Hepatic stellate cell (primary cell): ENCODE results near the gene GRM5.

Experiments
- DNase-seq: peaks from one replicate; pipeline ENCODE4 v3.0.0; 2011; ENCODE audit warnings: low spot score

The GRM5 gene

DNA sequence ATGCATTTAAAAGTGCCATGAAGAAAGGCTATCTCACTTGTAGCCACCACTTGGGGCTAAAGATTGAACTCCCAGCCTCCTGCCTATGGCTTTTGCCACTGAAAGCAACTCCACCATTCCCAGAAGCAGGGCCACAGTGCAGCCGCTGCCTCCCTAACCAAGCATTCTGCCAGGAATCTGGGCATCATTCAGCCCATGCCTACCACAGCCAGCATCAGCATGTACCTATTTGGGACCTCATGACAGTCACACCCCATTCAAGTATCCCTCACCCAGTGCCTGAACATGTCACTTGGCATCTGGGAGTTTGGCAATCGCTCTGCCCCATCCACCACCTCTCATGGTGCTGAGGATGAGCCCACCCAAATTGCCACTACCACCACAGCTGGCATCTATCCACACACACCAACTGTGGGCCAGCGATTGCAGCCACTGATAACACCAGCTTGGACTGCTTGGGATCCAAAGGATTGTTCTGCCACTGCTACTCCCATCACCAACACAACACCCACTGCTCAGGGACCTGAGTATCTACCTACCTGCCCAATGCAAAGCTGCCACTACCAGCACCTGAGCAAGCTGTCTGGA is 234.4 kb downstream of the GRM5 start:
- DNase-seq, result no peak

DNA sequence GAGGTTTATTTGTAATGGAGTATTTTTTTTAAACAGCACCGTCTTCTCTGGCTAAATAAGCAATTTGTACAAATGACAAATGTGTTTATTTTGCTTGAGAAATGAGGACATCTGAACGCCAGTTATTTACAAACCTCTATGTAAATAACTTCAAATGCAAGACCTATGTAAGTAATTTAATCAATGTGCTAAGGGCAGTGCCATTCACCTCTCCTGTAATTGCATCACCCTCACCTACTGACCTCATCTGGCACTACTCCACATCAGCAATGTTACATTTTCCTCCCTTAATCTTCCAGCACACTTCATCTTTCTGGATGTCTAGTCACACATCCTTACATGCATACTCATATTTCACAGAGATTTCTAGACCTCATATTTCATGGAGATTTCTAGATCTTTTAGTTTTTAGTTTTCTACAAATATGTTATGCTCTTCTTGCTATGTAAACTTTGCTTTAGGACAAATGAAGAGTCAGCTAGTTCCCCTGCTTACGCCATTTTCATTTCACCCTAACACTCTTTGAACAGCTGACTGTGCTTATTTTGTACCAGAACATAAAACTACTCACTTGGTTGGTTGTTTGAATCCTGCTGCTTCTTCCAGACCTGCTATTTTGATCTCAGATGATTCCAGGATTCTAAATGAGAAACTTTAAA is 238.6 kb downstream of the GRM5 start:
- DNase-seq, result no peak

DNA sequence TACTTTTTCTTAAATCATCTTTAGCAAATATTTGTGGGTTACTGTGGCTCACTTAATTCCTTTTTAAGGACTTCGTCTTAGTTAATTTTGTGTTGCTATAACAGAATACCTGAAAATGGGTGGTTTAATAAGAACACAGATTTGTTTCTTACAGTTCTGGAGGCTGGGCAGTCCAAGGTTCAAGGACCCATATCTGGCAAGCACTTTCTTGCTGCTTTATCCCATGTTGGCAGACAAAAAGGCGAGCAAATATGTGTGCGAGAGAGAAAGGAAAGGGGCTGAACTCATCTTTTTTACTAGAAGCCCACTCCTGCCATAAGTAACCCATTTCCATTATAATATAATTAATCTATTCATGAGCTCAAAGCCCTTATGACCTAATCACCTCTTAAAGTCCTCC is 246.2 kb downstream of the GRM5 start:
- DNase-seq, result no peak

DNA sequence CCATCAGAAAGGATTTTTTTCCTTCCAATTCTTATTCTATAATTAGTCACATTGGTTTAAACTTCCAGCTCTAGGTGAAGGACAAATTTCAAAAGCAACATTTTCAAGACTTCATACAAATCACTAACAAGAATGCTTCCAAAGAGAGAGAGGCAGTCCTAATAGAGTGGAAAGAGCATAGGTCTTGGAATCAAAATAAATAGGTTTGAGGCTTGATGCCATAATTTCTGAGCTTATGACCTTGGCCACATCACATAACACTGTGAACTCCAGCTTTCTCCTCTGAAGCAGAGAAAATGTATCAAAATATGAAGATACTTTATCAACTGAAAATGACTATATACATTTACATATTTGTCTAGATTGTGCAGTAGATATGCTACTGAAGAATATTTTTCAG is 246.8 kb downstream of the GRM5 start:
- DNase-seq, result no peak

DNA sequence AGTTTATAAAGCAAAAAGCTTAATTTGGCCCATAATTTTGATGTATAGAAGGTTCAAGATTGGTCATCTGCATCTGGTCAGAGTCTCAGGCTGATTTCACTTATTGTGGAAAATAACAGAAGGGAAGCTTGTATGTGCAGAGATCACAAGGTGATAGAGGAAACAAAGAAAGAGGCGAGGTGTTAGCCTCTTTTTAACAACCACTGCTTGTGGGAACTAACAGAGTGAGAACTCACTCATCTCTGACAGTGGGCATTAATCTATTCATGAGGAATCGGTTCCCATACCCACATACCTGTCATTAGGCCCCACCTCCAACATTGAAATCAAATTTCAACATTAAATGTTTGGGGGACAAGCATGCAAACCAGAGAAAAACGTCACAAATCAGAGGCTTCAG is 250.3 kb downstream of the GRM5 start:
- no peak for DNase-seq

DNA sequence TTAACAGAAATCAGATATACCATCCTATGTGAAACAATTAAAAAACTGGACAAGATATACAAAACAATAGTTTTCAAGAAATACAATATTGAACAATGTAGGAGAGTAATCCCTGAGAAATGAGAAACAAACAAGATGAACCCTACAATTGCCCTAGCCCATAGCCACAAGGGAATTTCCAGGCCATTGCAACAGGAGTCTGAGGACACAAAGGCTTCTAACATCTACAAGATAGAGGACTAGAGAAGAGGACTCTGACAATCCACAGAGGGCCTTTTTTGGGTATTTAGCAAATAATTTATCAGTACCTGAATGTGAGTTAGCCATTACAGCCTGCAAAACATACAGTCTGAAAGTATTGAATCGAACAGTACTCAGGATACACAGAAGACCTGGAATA is 251.7 kb downstream of the GRM5 start:
- no peak for DNase-seq

DNA sequence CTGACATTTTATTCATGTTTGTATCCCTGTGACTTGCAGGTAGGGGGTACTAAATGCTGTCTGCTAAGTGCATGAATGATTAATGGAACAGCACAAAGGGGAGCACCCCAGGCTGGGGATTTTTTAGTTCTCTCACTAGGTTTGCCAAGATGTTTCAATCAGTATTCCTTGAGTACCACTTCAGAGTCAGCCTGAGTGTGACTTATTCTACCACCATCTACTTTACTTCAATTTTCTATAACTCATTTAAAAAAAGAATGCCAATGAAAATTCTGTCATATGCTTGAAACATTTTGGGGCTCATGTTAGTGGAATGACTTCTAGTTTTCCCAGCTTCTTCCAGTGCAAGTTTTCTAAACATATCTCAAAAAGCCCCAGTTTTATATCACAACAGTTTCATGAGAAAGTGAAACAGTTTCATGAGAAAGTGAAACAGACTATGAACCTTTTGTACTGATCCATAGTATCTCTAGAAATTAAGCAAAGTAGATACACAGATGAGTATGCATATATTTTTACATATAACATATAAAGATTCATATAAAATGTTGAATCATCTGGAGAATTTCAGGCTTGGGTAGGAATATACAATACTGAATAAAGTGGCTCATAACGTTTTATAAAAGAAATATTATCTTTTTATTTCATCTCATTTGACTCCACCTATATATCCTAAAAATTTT is 252.4 kb downstream of the GRM5 start:
- no peak for DNase-seq

DNA sequence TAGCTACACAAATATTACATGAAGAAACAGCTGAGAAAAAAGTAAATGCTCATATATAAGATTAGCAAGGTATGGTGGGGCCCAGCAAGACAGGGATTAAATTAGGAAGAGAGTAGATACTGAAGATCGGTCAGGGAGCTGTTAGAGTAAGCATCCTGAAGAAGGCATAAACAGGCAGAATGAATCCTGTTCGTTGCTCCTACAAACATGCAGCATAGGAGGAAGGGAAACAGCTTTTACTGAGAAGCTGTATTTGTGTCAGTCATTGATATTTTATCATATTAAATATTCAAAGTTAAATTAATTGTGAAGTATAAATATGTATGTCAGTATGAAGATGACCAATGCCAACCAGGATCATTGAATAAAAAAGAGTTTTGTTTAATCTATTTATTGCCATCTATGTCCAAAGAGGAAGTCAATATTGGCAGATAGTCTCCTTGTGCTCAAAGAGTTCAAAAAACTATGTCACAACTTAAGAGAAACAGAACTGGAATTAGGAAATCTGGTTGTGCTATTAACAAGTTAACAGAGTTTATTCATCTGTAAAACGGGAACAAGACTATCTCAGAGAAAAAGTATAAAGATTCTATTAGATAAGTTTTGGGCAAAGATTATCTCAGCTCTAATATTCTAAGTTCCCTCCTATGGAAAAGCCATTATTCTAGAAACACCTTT is 255.2 kb downstream of the GRM5 start:
- no peak for DNase-seq

DNA sequence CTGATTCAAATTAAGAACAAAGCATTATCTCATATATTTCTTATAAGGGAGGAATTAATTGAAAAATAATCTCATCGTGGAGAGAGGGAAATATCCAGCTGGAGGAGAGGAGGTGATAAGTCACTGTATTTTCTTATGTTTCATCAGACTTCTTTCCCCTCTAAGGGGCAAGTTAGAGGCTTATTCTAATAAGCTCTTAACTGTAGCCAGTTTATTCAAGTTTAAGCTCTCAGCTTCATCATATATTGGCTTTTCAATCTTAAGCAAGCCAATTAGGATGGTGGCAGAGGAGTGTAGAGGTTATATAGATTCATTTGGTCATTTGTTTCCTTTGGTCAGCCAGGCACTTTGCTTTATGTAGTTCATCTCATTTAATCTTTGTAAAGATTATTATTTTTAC is 256.7 kb downstream of the GRM5 start:
- no peak for DNase-seq

DNA sequence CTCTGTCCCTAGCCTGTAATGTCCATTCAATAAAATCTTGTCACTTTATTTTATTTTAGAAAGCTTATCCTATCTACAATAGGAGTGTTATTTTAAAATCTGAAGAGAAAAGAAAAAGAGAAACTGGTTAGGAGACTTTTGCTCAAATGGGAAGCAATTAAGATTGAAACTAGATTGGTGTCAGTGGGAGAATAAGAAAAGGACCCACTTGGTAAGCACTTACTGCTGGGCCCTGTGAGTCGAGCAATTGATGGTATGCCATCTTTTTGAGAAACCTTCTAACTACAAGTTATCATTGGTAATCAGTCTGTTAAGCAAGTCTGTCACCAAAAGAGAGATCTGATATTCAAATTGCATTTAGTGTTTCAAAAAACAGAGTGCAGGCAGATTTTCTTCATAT is 258.4 kb downstream of the GRM5 start:
- DNase-seq, result no peak

DNA sequence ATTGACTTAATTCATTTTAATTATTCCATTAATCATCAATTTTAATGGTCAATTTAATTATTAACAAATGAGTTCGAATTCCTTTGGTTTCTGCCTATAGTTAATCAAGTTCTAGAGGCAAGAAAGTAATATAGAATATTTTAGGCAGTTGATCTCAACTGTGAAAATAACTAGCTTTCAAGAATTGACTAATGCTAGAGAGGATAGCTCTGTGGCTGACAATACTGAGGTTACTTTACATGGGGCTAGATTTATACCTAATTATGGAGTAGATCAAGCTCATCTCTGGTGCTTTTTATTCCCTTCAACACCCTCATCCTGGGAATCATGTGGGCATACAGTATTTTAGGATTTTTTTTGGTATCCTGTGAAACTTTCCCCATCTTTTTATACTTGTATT is 259.4 kb downstream of the GRM5 start:
- no peak for DNase-seq

DNA sequence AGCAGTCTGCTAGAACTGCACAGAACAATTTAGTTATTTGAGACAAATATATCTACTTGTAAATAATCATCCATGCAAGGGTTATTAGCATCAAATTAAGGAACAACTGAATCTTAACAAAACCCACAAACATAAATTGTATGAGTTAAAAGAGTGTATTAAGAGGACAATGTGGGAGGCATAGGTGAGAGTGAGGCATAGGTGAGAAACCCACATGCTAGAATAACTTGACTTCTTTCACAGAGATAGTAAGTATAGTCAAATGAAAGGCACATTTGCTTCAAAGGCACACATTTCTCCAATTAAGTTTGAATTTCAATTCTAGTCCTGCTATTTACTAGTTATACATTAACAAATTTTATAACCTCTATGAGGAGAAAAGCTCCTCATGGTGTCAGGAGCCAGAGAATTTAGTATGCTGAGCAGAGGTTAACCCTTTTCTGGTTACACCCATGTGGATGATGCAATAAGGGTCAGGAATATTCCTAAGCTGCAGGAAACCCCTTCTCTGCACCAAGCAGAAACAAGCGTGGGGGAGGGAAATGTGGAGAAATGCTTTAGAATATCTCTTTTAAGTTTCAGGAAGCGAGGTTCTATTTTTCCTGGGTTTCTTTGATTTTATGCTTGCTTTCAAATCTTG is 264.2 kb downstream of the GRM5 start:
- DNase-seq, result no peak

DNA sequence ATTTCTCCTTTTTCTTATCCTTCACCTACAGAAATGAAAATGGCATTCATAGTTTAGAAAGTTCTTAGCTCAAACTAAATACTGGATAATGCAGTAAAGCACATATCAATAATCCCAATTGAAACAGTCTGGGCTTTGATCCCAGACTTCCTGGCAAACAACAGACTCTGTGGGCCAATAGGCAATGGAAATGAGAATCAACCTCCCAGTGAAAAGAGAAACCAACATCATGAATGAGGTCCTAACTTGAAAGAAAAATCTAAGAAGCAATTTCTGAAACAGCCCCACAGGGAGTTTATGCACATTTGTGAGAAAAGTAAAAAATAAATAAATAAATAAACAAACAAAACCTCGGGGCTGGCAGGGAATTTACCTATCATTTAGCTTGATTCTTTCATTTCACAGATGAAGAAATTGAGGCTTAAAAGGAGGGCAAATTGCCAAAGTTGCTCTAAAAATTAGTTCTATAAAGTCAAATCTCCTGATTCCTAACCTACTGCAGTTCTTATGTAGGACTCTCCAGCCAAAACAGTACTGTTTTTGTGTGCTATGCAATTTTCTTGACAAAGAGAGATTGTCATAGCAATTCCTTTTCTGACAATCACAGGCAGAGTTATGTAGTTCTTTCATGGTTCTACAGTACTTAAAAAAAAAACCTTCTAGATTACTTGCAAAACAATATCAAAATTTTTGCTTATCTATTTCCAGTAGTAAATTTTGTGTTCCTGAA is 265.8 kb downstream of the GRM5 start:
- DNase-seq, result no peak

DNA sequence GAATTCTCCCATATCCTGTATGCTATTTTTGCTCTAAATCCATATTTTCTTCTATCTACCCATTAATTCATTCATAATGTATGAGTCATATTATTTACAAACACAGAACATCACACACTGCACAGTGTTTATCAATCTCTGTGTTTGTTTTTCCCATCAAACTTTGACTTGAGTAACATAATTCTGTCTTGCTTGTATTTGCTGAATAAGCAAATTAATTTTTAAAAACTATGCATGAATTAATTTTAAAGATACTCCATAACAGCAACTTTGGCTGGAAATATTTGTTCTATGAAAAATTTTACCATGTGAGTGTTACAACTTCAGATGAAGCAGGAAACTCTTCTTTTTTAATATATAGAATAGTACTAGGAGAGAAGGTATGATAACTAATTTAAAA is 275.6 kb downstream of the GRM5 start:
- DNase-seq, result no peak

DNA sequence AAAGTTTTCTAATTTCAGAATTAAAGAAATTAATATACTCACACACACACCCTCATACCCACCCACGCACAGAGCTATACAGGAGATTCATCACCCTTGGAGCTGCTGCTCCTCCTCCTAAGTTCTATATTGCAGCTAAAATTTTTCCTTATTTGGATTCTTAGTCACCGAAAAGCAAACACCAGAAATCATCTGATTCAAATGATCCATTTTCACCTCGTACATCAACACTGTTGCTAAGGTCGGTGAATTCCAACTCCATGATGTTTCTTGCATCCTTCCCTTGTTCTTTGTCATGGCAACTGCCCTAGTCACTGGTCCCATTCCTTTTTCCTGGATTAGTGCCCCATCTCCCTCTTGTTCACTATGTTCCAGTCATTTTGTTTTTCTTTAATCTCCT is 286.2 kb downstream of the GRM5 start:
- no peak for DNase-seq

DNA sequence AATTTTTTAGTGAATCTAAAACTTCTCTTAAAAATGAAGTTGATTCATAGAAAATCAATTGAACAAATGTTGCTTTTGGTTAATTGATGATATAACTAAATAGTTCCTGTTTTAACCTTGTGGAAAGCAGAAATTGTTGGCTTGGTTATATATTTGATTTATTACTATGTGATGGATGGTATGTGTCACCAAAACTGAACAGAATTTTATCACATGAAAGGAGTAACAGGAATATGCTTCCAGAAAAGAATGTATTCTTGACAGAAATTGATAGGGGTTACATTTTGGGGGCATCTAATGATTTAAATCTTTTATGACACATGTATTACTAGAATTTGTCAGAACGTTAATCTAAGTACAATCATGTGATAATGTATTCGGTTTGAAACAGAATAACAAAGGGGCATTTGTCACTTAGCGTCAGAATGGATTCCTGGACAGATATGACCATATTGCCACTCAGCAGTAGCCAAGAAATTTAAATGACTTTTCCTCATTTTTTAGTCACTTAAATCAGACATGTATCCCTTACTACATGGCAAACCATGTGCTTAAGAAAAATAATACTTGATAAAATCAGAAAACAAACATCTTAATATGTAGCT is 295.2 kb downstream of the GRM5 start:
- DNase-seq, result no peak

DNA sequence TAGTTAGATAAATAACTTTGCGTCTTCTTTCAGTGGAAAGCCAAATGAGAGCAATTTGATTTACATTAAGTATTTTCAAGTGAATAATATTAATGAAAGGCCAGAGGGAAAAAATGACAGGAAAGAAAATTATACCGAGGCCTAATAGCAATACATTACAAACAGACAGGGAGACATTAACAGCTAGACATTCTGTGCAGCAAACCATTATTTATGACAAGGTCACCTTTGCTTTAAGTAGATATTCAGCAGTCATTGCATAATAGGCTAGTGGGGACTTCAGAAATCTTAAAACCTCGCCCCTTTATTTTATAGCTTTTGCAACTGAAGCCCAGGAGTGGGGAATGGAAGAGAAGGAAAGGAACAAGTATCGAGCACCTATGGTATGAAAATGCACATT is 321.6 kb downstream of the GRM5 start:
- no peak for DNase-seq

DNA sequence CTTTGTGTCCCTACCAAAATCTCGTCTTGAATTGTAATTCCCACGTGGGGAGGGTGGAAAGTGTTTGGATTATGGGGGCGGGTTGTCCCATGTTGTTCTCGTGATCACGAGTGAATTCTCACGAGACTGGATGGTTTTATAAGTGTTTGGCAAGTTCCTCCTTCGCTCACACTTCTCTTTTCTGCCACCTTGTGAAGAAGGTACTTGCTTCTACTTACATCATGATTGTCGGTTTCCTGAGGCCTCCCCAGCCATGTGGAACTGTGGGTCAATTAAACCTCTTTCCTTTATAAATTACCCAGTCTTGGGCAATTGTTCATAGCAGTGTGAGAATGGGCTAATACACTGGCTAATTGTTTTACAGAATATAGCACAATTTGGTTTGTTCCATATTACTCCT is 326.3 kb downstream of the GRM5 start:
- DNase-seq, result no peak

DNA sequence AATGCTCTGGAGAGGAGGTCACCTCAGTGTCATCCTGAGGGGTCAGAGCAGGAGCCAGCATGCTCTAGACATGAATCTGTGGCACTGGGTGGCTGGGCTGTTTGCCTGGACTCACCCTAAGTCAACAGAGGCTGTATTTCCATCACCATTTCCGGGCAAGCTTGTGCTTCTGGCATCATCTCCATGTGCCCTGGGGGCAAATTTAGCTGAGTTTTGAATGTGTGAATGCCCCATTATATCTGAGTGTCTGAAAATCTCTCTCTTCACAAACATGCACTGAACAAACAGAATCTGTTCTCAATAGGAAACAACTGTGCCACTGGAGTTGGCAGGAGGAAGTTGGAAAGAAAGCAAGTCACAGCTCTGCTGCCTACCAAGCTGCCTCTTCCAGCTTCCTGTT is 356.2 kb downstream of the GRM5 start:
- DNase-seq, result no peak

DNA sequence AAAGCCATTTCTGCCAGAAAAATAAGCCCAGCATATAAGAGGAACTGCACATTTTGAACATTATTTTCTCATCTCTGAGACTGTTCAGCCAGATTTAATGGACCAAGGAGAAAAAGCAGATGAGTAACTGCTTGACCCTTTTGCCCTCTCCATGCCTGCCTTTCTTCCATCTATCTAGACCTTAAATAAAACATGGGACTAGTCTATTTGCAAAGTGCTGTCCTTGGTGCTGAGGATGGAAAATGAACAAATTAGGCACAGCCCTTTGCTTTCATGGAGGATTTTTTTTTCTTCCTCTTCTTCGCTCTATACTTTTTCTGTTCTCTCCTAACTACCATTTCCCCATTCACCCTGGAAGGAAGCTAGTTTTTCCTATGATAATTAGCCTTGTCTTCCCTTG is 361.3 kb downstream of the GRM5 start:
- DNase-seq, result no peak

DNA sequence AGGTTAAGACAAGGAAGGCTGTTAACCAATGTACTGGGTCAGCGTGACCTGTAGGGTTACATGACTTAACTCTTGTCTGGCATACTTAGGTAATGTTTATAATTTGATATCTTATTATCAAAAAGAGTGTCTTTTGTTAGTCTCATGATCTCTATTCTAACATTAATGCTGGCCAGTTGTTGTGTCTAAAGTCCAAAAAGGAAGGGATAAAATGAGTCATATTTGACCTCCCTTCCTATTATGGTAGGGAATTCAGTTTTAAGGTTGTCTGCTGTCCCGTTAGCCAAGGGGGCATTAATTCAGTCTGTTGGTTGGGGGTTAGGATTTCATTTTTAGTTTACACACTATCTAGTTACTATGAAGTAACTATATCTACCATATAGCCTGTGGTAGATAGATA is 364.0 kb downstream of the GRM5 start:
- DNase-seq, result no peak

DNA sequence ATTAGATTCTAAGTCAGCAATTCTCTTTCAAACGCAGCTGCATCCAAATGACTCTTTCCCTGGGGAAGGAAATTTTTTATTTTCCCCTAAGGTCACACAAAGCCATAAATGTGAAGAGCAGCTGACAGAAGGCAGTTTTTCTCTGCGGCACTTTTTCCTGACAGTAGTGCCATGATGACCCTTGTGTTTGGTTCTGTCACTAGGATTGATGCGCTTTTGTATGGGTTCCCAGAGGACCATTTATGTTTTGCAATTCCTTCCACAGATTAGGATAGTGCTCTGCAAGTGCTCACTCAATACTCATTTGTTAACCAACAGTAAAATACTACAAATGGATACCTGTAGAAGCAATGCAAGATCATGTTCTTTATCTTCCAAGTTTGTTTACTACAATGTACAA is 368.6 kb downstream of the GRM5 start:
- no peak for DNase-seq
